Motor neuron (in vitro differentiated cells): Measurements from ENCODE around the gene PLPP1. TPM values are rescaled to one million over a fixed set of nuclear protein-coding genes. Genes with fewer than 3 reads are reported as not detected.
"Not testable (repeated sequence)": the region's sequence is repeated elsewhere in the genome, so short reads cannot be mapped to it uniquely, and the experiment has no call there.

Experiments
- ATAC-seq, 8 experiments: fragments of 200-7000 bp; cut with Tn5 transposase; replicated peaks in 6 of 8; 2 replicates each; pipeline ENCODE4 v1.8.0; 2021; ENCODE audit warnings: mild to moderate bottlenecking in 8 of 8, moderate library complexity in 8 of 8
- H3K27ac ChIP-seq, 2 donors: fragments of 250-450 bp; sonication (Bioruptor Pico); 2 replicates each; pipeline ENCODE4 v1.9.0; 2021; ENCODE audit warnings: antibody characterized with exemption in 2 of 2, mild to moderate bottlenecking in 2 of 2, moderate library complexity in 1 of 2
- H3K4me1 ChIP-seq, 2 donors: fragments of 250-450 bp; sonication (Bioruptor Pico); replicated peaks in 1 of 2; 2 replicates each; pipeline ENCODE4 v1.6.1; 2021; ENCODE audit warnings: antibody characterized with exemption in 2 of 2, mild to moderate bottlenecking in 2 of 2, moderate library complexity in 1 of 2
- H3K4me3 ChIP-seq, 5 donors: fragments of 250-450 bp; sonication (Bioruptor Pico); 2 replicates each; pipeline ENCODE4 v1.9.0; 2021; ENCODE audit warnings: antibody characterized with exemption in 5 of 5, mild to moderate bottlenecking in 5 of 5, moderate library complexity in 4 of 5
- WGBS, 10 experiments: fragments of 450-650 bp; shearing (Covaris generic); methylation state at CpG; one replicate each; pipeline ENCODE4 v1.0.0; 2022; 5-methylcytosine and 5-hydroxymethylcytosine counted together
- in situ Hi-C, 9 experiments: fragments of 400-800 bp; cut with MboI; loops; one replicate each; pipeline ENCODE4 v1.15.0; 2021; ENCODE audit warnings: low sequenced_read_pairs in 9 of 9, low pct_unique_long_range_greater_than_20kb in 2 of 9; ENCODE audit not compliant: unreplicated experiment in 9 of 9
- total RNA-seq, 8 experiments: library from RNA; unstranded; fragments of 300-600 nt; gene quantifications; 2 replicates each; pipeline versions ENCODE4 v1.2.3 to v1.2.4, GENCODE V29; 2022

Gene PLPP1
- total RNA-seq, 8 experiments from 2014 or later: 9.3 to 57.8 (median 14.7) TPM

GRCh38 chr5:55510523-55510880 lies 24.3 kb downstream of the PLPP1 start:
- Histone ChIP-seq H3K27ac (no peak overlapping the region), H3K4me1 (no peaks in the 10 kb centered on the region), H3K4me3 (no peak overlapping the region)
- in situ Hi-C loops: no loop called here
- ATAC-seq: no peak

- Histone ChIP-seq H3K27ac (no peak overlapping the region), H3K4me1 (no peaks in the 10 kb centered on the region), H3K4me3 (no peak overlapping the region)
- ATAC-seq: no peak
- WGBS, 10 experiments: 30 to 100% (median 85%) methylated on average over 1 to 5 of the region's 5 CpGs; no CpG with 5 or more reads in 1 of the 10 experiments
- in situ Hi-C loops: no loop called here
Measured at GRCh38 chr5:55509796-55510522, 24.8 kb downstream of the PLPP1 start.

GRCh38 chr5:55509097-55509496 lies 25.7 kb downstream of the PLPP1 start:
- ATAC-seq: no peak
- Histone ChIP-seq H3K4me3 (no peak overlapping the region), H3K4me1 (no peaks in the 10 kb centered on the region), H3K27ac (no peak overlapping the region)
- 67 to 100% (median 93%) methylated on average over 1 of the region's 1 CpG for WGBS, 10 experiments
- in situ Hi-C loops: no loop called here

GRCh38 chr5:55507574-55507973 lies 27.2 kb downstream of the PLPP1 start:
- Histone ChIP-seq H3K4me1 (no peaks in the 10 kb centered on the region), H3K4me3 (no peak overlapping the region), H3K27ac (no peak overlapping the region)
- 11 to 100% (median 83%) methylated on average over 1 to 2 of the region's 2 CpGs; no CpG with 5 or more reads in 2 of the 10 experiments for WGBS, 10 experiments
- in situ Hi-C loops: no loop called here
- ATAC-seq: no peak

GRCh38 chr5:55505711-55506110 lies 29.1 kb downstream of the PLPP1 start:
- WGBS, 10 experiments: 81 to 100% (median 92%) methylated on average over 3 to 6 of the region's 6 CpGs
- H3K27ac ChIP-seq, H3K4me3 ChIP-seq, H3K4me1 ChIP-seq, ATAC-seq, in situ Hi-C loops: not testable (repeated sequence)

GRCh38 chr5:55503917-55504316 lies 30.8 kb downstream of the PLPP1 start:
- ATAC-seq, in situ Hi-C loops: not testable (repeated sequence)

GRCh38 chr5:55502759-55503158 lies 32.0 kb downstream of the PLPP1 start:
- no peak overlapping the region for H3K27ac ChIP-seq
- no peak overlapping the region for H3K4me3 ChIP-seq
- no peak for ATAC-seq
- no peaks in the 10 kb centered on the region for H3K4me1 ChIP-seq
- 29 to 100% (median 88%) methylated on average over 1 to 3 of the region's 3 CpGs; no CpG with 5 or more reads in 1 of the 10 experiments for WGBS, 10 experiments
- in situ Hi-C loops: no loop called here

More at GRCh38 chr5:55503917-55504316, 30.8 kb downstream of the PLPP1 start:
- 80 to 100% (median 94%) methylated on average over 1 to 4 of the region's 7 CpGs; no CpG with 5 or more reads in 5 of the 10 experiments for WGBS, 10 experiments
- not testable (repeated sequence) for H3K4me3 ChIP-seq, H3K27ac ChIP-seq, H3K4me1 ChIP-seq

- ATAC-seq: no peak
- in situ Hi-C loops: no loop called here
- Histone ChIP-seq H3K27ac (no peak overlapping the region), H3K4me3 (no peak overlapping the region), H3K4me1 (no peaks in the 10 kb centered on the region)
- 78 to 100% (median 100%) methylated on average over 1 to 2 of the region's 2 CpGs; no CpG with 5 or more reads in 1 of the 10 experiments for WGBS, 10 experiments
Measured at GRCh38 chr5:55498457-55498856, 36.3 kb downstream of the PLPP1 start.

- in situ Hi-C loops: no loop called here
- ATAC-seq: no peak
- Histone ChIP-seq H3K27ac (no peak overlapping the region), H3K4me1 (no peaks in the 10 kb centered on the region), H3K4me3 (no peak overlapping the region)
Measured at GRCh38 chr5:55497712-55498111, 37.1 kb downstream of the PLPP1 start.

GRCh38 chr5:55495216-55495615 lies 39.5 kb downstream of the PLPP1 start:
- Histone ChIP-seq H3K27ac (no peak overlapping the region), H3K4me1 (no peaks in the 10 kb centered on the region), H3K4me3 (no peak overlapping the region)
- in situ Hi-C loops: no loop called here
- 90 to 100% (median 100%) methylated on average over 1 of the region's 1 CpG; no CpG with 5 or more reads in 5 of the 10 experiments for WGBS, 10 experiments
- no peak for ATAC-seq

- no peak for ATAC-seq
- Histone ChIP-seq H3K4me1 (no peaks in the 10 kb centered on the region), H3K4me3 (no peak overlapping the region), H3K27ac (no peak overlapping the region)
- in situ Hi-C loops: no loop called here
- WGBS, 10 experiments: 75 to 100% (median 86%) methylated on average over 1 to 2 of the region's 2 CpGs; no CpG with 5 or more reads in 4 of the 10 experiments
Measured at GRCh38 chr5:55492449-55492848, 42.3 kb downstream of the PLPP1 start.

GRCh38 chr5:55485073-55485472 lies 49.7 kb downstream of the PLPP1 start:
- no peak for ATAC-seq
- whole genome bisulfite sequencing, 10 experiments: 29 to 92% (median 50%) methylated on average over 1 to 3 of the region's 3 CpGs; no CpG with 5 or more reads in 1 of the 10 experiments
- no peak overlapping the region for H3K27ac ChIP-seq
- in situ Hi-C loops: no loop called here
- H3K4me3 ChIP-seq: no peak overlapping the region
- no peaks in the 10 kb centered on the region for H3K4me1 ChIP-seq

GRCh38 chr5:55484531-55484930 lies 50.2 kb downstream of the PLPP1 start:
- Histone ChIP-seq H3K4me3 (no peak overlapping the region), H3K27ac (no peak overlapping the region), H3K4me1 (no peaks in the 10 kb centered on the region)
- ATAC-seq: no peak
- 71 to 100% (median 100%) methylated on average over 1 of the region's 1 CpG; no CpG with 5 or more reads in 5 of the 10 experiments for WGBS, 10 experiments
- in situ Hi-C loops: no loop called here

GRCh38 chr5:55483885-55484284 lies 50.9 kb downstream of the PLPP1 start:
- no peak for ATAC-seq
- in situ Hi-C loops: no loop called here

More at GRCh38 chr5:55483885-55484284, 50.9 kb downstream of the PLPP1 start:
- 52 to 95% (median 65%) methylated on average over 1 to 3 of the region's 3 CpGs; no CpG with 5 or more reads in 1 of the 10 experiments for WGBS, 10 experiments
- Histone ChIP-seq H3K27ac (no peak overlapping the region), H3K4me3 (no peak overlapping the region), H3K4me1 (no peaks in the 10 kb centered on the region)
